GM23338 (cell line): ENCODE measurements around the gene FAR1. TPM values are rescaled to one million over a fixed set of nuclear protein-coding genes. Genes with fewer than 3 reads are reported as not detected.

Experiments used
- ATAC-seq: fragments of 200-7000 bp; cut with Tn5 transposase; 3 replicates; pipeline ENCODE4 v1.9.1; 2020
- DNase-seq: peaks from one replicate; pipeline ENCODE4 v3.0.0-alpha.2; 2015; ENCODE audit warnings: low spot score
- H2AFZ ChIP-seq: fragments of 200-600 bp; sonication (generic); 2 replicates; pipeline ENCODE4 v1.8.0; 2016; ENCODE audit warnings: antibody characterized with exemption, mild to moderate bottlenecking, moderate library complexity
- H3F3A ChIP-seq: fragments of 200-600 bp; sonication (generic); replicated peaks from 2 replicates; pipeline ENCODE4 v1.8.0; 2017; ENCODE audit warnings: antibody characterized with exemption, mixed run types, low read depth
- H3K27ac ChIP-seq: fragments of 200-600 bp; sonication (generic); 2 replicates; pipeline ENCODE4 v1.6.1; 2016; ENCODE audit warnings: low read depth
- H3K27me3 ChIP-seq: fragments of 200-600 bp; sonication (generic); 2 replicates; pipeline ENCODE4 v1.8.0; 2016; ENCODE audit warnings: mild to moderate bottlenecking, mixed run types, moderate library complexity; ENCODE audit not compliant: insufficient read depth
- H3K36me3 ChIP-seq: fragments of 200-600 bp; sonication (generic); 2 replicates; pipeline ENCODE4 v1.8.0; 2016; ENCODE audit warnings: mild to moderate bottlenecking; ENCODE audit not compliant: insufficient read depth
- H3K4me1 ChIP-seq: fragments of 200-600 bp; sonication (generic); 2 replicates; pipeline ENCODE4 v1.8.0; 2016; ENCODE audit warnings: mild to moderate bottlenecking, moderate library complexity; ENCODE audit not compliant: insufficient read depth
- H3K4me2 ChIP-seq: fragments of 200-600 bp; sonication (generic); 2 replicates; pipeline ENCODE4 v1.7.1; 2017; ENCODE audit warnings: mixed run types
- H3K4me3 ChIP-seq: fragments of 200-600 bp; sonication (generic); 2 replicates; pipeline ENCODE4 v1.6.1; 2016; ENCODE audit warnings: mixed run types
- H3K79me2 ChIP-seq: fragments of 200-600 bp; sonication (generic); replicated peaks from 2 replicates; pipeline ENCODE4 v1.8.0; 2017; ENCODE audit warnings: mild to moderate bottlenecking; ENCODE audit not compliant: insufficient read depth
- H3K9me2 ChIP-seq: fragments of 200-600 bp; sonication (generic); 2 replicates; pipeline ENCODE4 v1.8.0; 2017; ENCODE audit not compliant: insufficient read depth
- H4K20me1 ChIP-seq: fragments of 200-600 bp; sonication (generic); replicated peaks from 2 replicates; pipeline ENCODE4 v1.8.0; 2017; ENCODE audit warnings: mild to moderate bottlenecking; ENCODE audit not compliant: insufficient read depth
- H3K27ac Mint-ChIP-seq: 2 replicates; pipeline ENCODE4 v1.8.0; 2020; ENCODE audit warnings: inconsistent platforms, mild to moderate bottlenecking, moderate library complexity, mixed read lengths
- H3K27me3 Mint-ChIP-seq: 3 replicates; pipeline ENCODE4 v1.8.0; 2022; ENCODE audit warnings: low read depth, mild to moderate bottlenecking, moderate library complexity, mixed read lengths, inconsistent platforms; ENCODE audit not compliant: insufficient read depth, poor library complexity
- H3K36me3 Mint-ChIP-seq: 3 replicates; pipeline ENCODE4 v1.8.0; 2021; ENCODE audit warnings: low read depth, mild to moderate bottlenecking, inconsistent platforms, moderate library complexity, mixed read lengths
- H3K4me1 Mint-ChIP-seq: 3 replicates; pipeline ENCODE4 v1.8.0; 2020; ENCODE audit warnings: mild to moderate bottlenecking, inconsistent platforms, mixed read lengths
- H3K4me3 Mint-ChIP-seq: 3 replicates; pipeline ENCODE4 v1.8.0; 2021; ENCODE audit warnings: moderate library complexity, mild to moderate bottlenecking, inconsistent platforms, mixed read lengths
- H3K9me3 Mint-ChIP-seq: 3 replicates; pipeline ENCODE4 v1.8.0; 2020; ENCODE audit warnings: moderate library complexity, mild to moderate bottlenecking, inconsistent platforms, mixed read lengths
- ETS1 ChIP-seq: IDR thresholded peaks from 2 replicates; pipeline ENCODE4 v1.6.1; 2016; ENCODE audit warnings: antibody characterized with exemption
- EZH2phosphoT487 ChIP-seq: fragments of 200-600 bp; sonication (generic); IDR thresholded peaks from one replicate; pipeline ENCODE4 v1.8.1; 2018; ENCODE audit warnings: antibody characterized with exemption; ENCODE audit not compliant: unreplicated experiment
- ZNF462 ChIP-seq: fragments of 250-450 bp; sonication (Bioruptor Pico); IDR thresholded peaks from 2 replicates; pipeline ENCODE4 v1.5.0; 2020; ENCODE audit warnings: mild to moderate bottlenecking, moderate library complexity
- polyA plus RNA-seq: library from polyadenylated mRNA; unstranded; fragments of >200 nt; fragmentation: Nextera tagmentation; extraction: Ambion mirVana; gene quantifications from 2 replicates; pipeline ENCODE4 v1.2.1, GENCODE V29; 2016
- total RNA-seq: library from RNA; depleted of rRNA; stranded (reverse); fragments of >200 nt; shearing (Covaris generic); gene quantifications from 2 replicates; pipeline ENCODE4 v1.2.3, GENCODE V29; 2014

FAR1 gene
- total and polyA plus RNA-seq, 2 experiments from 2014 or later = 27.3 to 79.5 TPM

- TF ChIP-seq ZNF462 (CRISPR knock-in tag) (no peak), EZH2phosphoT487 (no peak), ETS1 (no peak)
These were observed 45.5 kb downstream of the FAR1 start (continued) for GRCh38 chr11:13713982-13714381.

GRCh38 chr11:13717331-13717730, 48.9 kb downstream of the FAR1 start:
- H3K27ac Mint-ChIP-seq = no peak overlapping the region
- no peaks in the 10 kb centered on the region for H3F3A ChIP-seq
- H3K36me3 ChIP-seq = peaks cover 5% of the 10 kb centered on the region; the same call in 1 of the 2 replicates
- no peak overlapping the region for H3K4me3 Mint-ChIP-seq
- no peak for TF ChIP-seq EZH2phosphoT487
- H4K20me1 ChIP-seq = no peaks in the 10 kb centered on the region
- no peaks in the 10 kb centered on the region for H3K27me3 ChIP-seq
- no peak overlapping the region for H2AFZ ChIP-seq
- H3K27me3 Mint-ChIP-seq = no peaks in the 10 kb centered on the region
- H3K27ac ChIP-seq = no peak overlapping the region
- H3K4me1 ChIP-seq = no peaks in the 10 kb centered on the region
- no peaks in the 10 kb centered on the region for H3K9me2 ChIP-seq
- no peak overlapping the region for H3K4me2 ChIP-seq
- H3K36me3 Mint-ChIP-seq = peaks cover 22% of the 10 kb centered on the region
- H3K4me1 Mint-ChIP-seq = peaks cover 4% of the 10 kb centered on the region; the same call in 1 of the 3 replicates
- no peaks in the 10 kb centered on the region; the same call in 2 of the 3 replicates for H3K9me3 Mint-ChIP-seq
- ATAC-seq = no peak
- H3K4me3 ChIP-seq = no peak overlapping the region
- no peak for DNase-seq
- no peaks in the 10 kb centered on the region for H3K79me2 ChIP-seq
